Measurements from ENCODE around the gene EIF3B.

EIF3B gene

GRCh38 chr7:2317556-2318293 lies 36.9 kb upstream of the EIF3B start:
- no peak overlapping the region for H2AFZ ChIP-seq (ENCODE audit: low read length)
- H3K9me3 ChIP-seq (replicated peaks; ENCODE audit: insufficient read depth, low read length), result no peaks in the 10 kb centered on the region
- no peak overlapping the region for H3K4me2 ChIP-seq (ENCODE audit: low read depth, low read length)
- H3K4me3 ChIP-seq (ENCODE audit: low read length), result no peak overlapping the region
- no peaks in the 10 kb centered on the region for H3K4me1 ChIP-seq (ENCODE audit: low read length)
- no peak for DNase-seq
- no peaks in the 10 kb centered on the region for H3K27me3 ChIP-seq (replicated peaks; ENCODE audit: insufficient read depth, low read length)
- no peak overlapping the region for H3K9ac ChIP-seq (ENCODE audit: low read length)
- H3K36me3 ChIP-seq (replicated peaks; ENCODE audit: insufficient read depth, low read length), result no peaks in the 10 kb centered on the region
- TF ChIP-seq EZH2phosphoT487 (IDR thresholded peaks at IDR 0.05; ENCODE audit: low read length), result no peak
- no peaks in the 10 kb centered on the region for H4K20me1 ChIP-seq (ENCODE audit: insufficient read depth, low read length)
- peaks cover 9% of the 10 kb centered on the region for H3K79me2 ChIP-seq (ENCODE audit: low read length)
- no peak overlapping the region for H3K27ac ChIP-seq (ENCODE audit: low read length)
- no peaks in the 10 kb centered on the region for H3F3A ChIP-seq (ENCODE audit: insufficient read depth, low read length)
- H3K9me2 ChIP-seq (replicated peaks; ENCODE audit: insufficient read depth, low read length), result no peaks in the 10 kb centered on the region

- H3K79me2 ChIP-seq (ENCODE audit: low read length), result no peaks in the 10 kb centered on the region
- no peak overlapping the region for H2AFZ ChIP-seq (ENCODE audit: low read length)
- no peak overlapping the region for H3K4me3 ChIP-seq (ENCODE audit: low read length)
- no peaks in the 10 kb centered on the region for H3K9me2 ChIP-seq (replicated peaks; ENCODE audit: insufficient read depth, low read length)
- no peaks in the 10 kb centered on the region for H3K27me3 ChIP-seq (replicated peaks; ENCODE audit: insufficient read depth, low read length)
- no peak overlapping the region for H3K4me2 ChIP-seq (ENCODE audit: low read depth, low read length)
- no peaks in the 10 kb centered on the region for H3K4me1 ChIP-seq (ENCODE audit: low read length)
- no peak for DNase-seq
- no peaks in the 10 kb centered on the region for H3K36me3 ChIP-seq (replicated peaks; ENCODE audit: insufficient read depth, low read length)
- H3K9ac ChIP-seq (ENCODE audit: low read length), result no peak overlapping the region
- H4K20me1 ChIP-seq (ENCODE audit: insufficient read depth, low read length), result no peaks in the 10 kb centered on the region
- H3K9me3 ChIP-seq (replicated peaks; ENCODE audit: insufficient read depth, low read length), result no peaks in the 10 kb centered on the region
- TF ChIP-seq EZH2phosphoT487 (IDR thresholded peaks at IDR 0.05; ENCODE audit: low read length) (no peak), CTCF (IDR thresholded peaks at IDR 0.05; ENCODE audit: low read length) (no peak), EZH2 (optimal IDR thresholded peaks at IDR 0.05; ENCODE audit: low read depth, low read length) (no peak)
- H3F3A ChIP-seq (ENCODE audit: insufficient read depth, low read length), result no peaks in the 10 kb centered on the region
- H3K27ac ChIP-seq (ENCODE audit: low read length), result no peak overlapping the region
Observed at GRCh38 chr7:2321020-2321419, 33.6 kb upstream of the EIF3B start.

GRCh38 chr7:2325162-2325561 lies 29.5 kb upstream of the EIF3B start:
- no peaks in the 10 kb centered on the region for H3K79me2 ChIP-seq (ENCODE audit: low read length)
- H3K9ac ChIP-seq (ENCODE audit: low read length), result no peak overlapping the region
- H3K9me2 ChIP-seq (replicated peaks; ENCODE audit: insufficient read depth, low read length), result no peaks in the 10 kb centered on the region
- TF ChIP-seq CTCF (IDR thresholded peaks at IDR 0.05; ENCODE audit: low read length) (no peak), EZH2 (optimal IDR thresholded peaks at IDR 0.05; ENCODE audit: low read depth, low read length) (no peak), EZH2phosphoT487 (IDR thresholded peaks at IDR 0.05; ENCODE audit: low read length) (no peak)
- H3K27ac ChIP-seq (ENCODE audit: low read length), result no peak overlapping the region
- H2AFZ ChIP-seq (ENCODE audit: low read length), result no peak overlapping the region
- no peaks in the 10 kb centered on the region for H3F3A ChIP-seq (ENCODE audit: insufficient read depth, low read length)
- DNase-seq, result no peak
- no peaks in the 10 kb centered on the region for H3K9me3 ChIP-seq (replicated peaks; ENCODE audit: insufficient read depth, low read length)
- no peak overlapping the region for H3K4me2 ChIP-seq (ENCODE audit: low read depth, low read length)
- no peaks in the 10 kb centered on the region for H3K27me3 ChIP-seq (replicated peaks; ENCODE audit: insufficient read depth, low read length)
- no peak overlapping the region for H3K4me3 ChIP-seq (ENCODE audit: low read length)
- no peaks in the 10 kb centered on the region for H3K36me3 ChIP-seq (replicated peaks; ENCODE audit: insufficient read depth, low read length)
- no peaks in the 10 kb centered on the region for H4K20me1 ChIP-seq (ENCODE audit: insufficient read depth, low read length)
- H3K4me1 ChIP-seq (ENCODE audit: low read length), result no peaks in the 10 kb centered on the region

GRCh38 chr7:2326951-2327350 lies 27.7 kb upstream of the EIF3B start:
- Histone ChIP-seq H3K79me2 (ENCODE audit: low read length) (no peaks in the 10 kb centered on the region), H4K20me1 (ENCODE audit: insufficient read depth, low read length) (no peaks in the 10 kb centered on the region), H2AFZ (ENCODE audit: low read length) (no peak overlapping the region), H3K9me2 (replicated peaks; ENCODE audit: insufficient read depth, low read length) (no peaks in the 10 kb centered on the region), H3K27ac (ENCODE audit: low read length) (no peak overlapping the region), H3K27me3 (replicated peaks; ENCODE audit: insufficient read depth, low read length) (no peaks in the 10 kb centered on the region), H3F3A (ENCODE audit: insufficient read depth, low read length) (no peaks in the 10 kb centered on the region), H3K36me3 (replicated peaks; ENCODE audit: insufficient read depth, low read length) (no peaks in the 10 kb centered on the region), H3K9me3 (replicated peaks; ENCODE audit: insufficient read depth, low read length) (no peaks in the 10 kb centered on the region), H3K4me3 (ENCODE audit: low read length) (no peak overlapping the region), H3K4me1 (ENCODE audit: low read length) (no peaks in the 10 kb centered on the region), H3K9ac (ENCODE audit: low read length) (no peak overlapping the region), H3K4me2 (ENCODE audit: low read depth, low read length) (no peak overlapping the region)
- TF ChIP-seq EZH2phosphoT487 (IDR thresholded peaks at IDR 0.05; ENCODE audit: low read length), result no peak
- DNase-seq, result no peak

Measured in MM.1S (cell line).